PC-3 (cell line): ENCODE results near the gene ADORA2B. TPM values are rescaled to one million over a fixed set of nuclear protein-coding genes. Genes with fewer than 3 reads are reported as not detected.

Source experiments
- ATAC-seq: fragments of 200-7000 bp; cut with Tn5 transposase; 2 replicates; pipeline ENCODE4 v1.9.1; 2020; ENCODE audit warnings: mild to moderate bottlenecking, moderate library complexity
- BruUV-seq: library from RNA; stranded (reverse); fragments of 400-500 nt; replicated peaks from 2 replicates; lab custom pipeline; 2021; lab: Mats Ljungman, UMichigan
- CTCF ChIA-PET: fragments of 300-600 bp; sonication (Branson Sonifier 250); formaldehyde crosslinking; loops from one replicate; lab custom pipeline; 2022; ENCODE audit warnings: antibody characterized with exemption; lab: Charles Lee
- POLR2A ChIA-PET: fragments of 300-600 bp; sonication (Branson Sonifier 250); formaldehyde crosslinking; loops from one replicate; lab custom pipeline; 2022; ENCODE audit warnings: antibody characterized with exemption; ENCODE audit not compliant: unreplicated experiment; lab: Charles Lee
- DNase-seq: peaks from one replicate; pipeline ENCODE4 v3.0.0-alpha.2; 2015
- H2AFZ ChIP-seq: fragments of 300-600 bp; sonication (generic); 2 replicates; pipeline ENCODE4 v1.6.0; 2016; ENCODE audit warnings: antibody characterized with exemption, low read length
- H3F3A ChIP-seq: fragments of 300-600 bp; sonication (generic); one replicate; pipeline ENCODE4 v1.6.0; 2017; ENCODE audit warnings: antibody characterized with exemption, low read length, control low read depth, mild to moderate bottlenecking; ENCODE audit not compliant: unreplicated experiment
- H3K27ac ChIP-seq: fragments of 300-600 bp; sonication (generic); 2 replicates; pipeline ENCODE4 v1.5.1; 2016; ENCODE audit warnings: mild to moderate bottlenecking, low read length
- H3K27me3 ChIP-seq: fragments of 300-600 bp; sonication (generic); 2 replicates; pipeline ENCODE4 v1.6.1; 2016; ENCODE audit warnings: low read length, mixed read lengths
- H3K36me3 ChIP-seq: fragments of 300-600 bp; sonication (generic); 2 replicates; pipeline ENCODE4 v1.6.1; 2016; ENCODE audit warnings: low read depth, mixed run types, low read length, mixed read lengths
- H3K4me1 ChIP-seq: fragments of 300-600 bp; sonication (generic); 2 replicates; pipeline ENCODE4 v1.5.1; 2016; ENCODE audit warnings: low read length; ENCODE audit not compliant: insufficient read depth
- H3K4me2 ChIP-seq: fragments of 300-600 bp; sonication (generic); 2 replicates; pipeline ENCODE4 v1.6.0; 2016; ENCODE audit warnings: low read length
- H3K4me3 ChIP-seq: fragments of 300-600 bp; sonication (generic); 2 replicates; pipeline ENCODE4 v1.5.1; 2016; ENCODE audit warnings: mild to moderate bottlenecking, low read length, mixed read lengths
- H3K79me2 ChIP-seq: fragments of 300-600 bp; sonication (generic); 2 replicates; pipeline ENCODE4 v1.6.1; 2017; ENCODE audit warnings: low read length, mixed read lengths
- H3K9ac ChIP-seq: fragments of 300-600 bp; sonication (generic); 2 replicates; pipeline ENCODE4 v1.6.0; 2016; ENCODE audit warnings: mild to moderate bottlenecking, low read length
- H3K9me2 ChIP-seq: fragments of 300-600 bp; sonication (generic); replicated peaks from 2 replicates; pipeline ENCODE4 v1.6.1; 2016; ENCODE audit warnings: mixed run types, low read length, mixed read lengths
- H3K9me3 ChIP-seq: fragments of 300-600 bp; sonication (generic); 2 replicates; pipeline ENCODE4 v1.6.1; 2016; ENCODE audit warnings: low read length, mixed read lengths
- H4K20me1 ChIP-seq: fragments of 300-600 bp; sonication (generic); 2 replicates; pipeline ENCODE4 v1.6.1; 2016; ENCODE audit warnings: low read length, mixed read lengths
- EZH2 ChIP-seq: fragments of 300-600 bp; sonication (generic); IDR thresholded peaks from one replicate; pipeline ENCODE4 v1.6.1; 2017; ENCODE audit warnings: antibody characterized with exemption, mild to moderate bottlenecking, low read length; ENCODE audit not compliant: unreplicated experiment
- EZH2phosphoT487 ChIP-seq: fragments of 300-600 bp; sonication (generic); IDR thresholded peaks from 2 replicates; pipeline ENCODE4 v1.6.1; 2018; ENCODE audit warnings: mild to moderate bottlenecking, antibody characterized with exemption, low read length, borderline replicate concordance
- intact Hi-C: fragments of 100-400 bp; cut with micrococcal nuclease; formaldehyde crosslinking; loops from 2 replicates; pipeline ENCODE4 v1.9.0; 2023
- total RNA-seq: library from RNA; depleted of rRNA; stranded (reverse); fragments of >200 nt; gene quantifications from 2 replicates; pipeline ENCODE4 v1.2.3, GENCODE V29; 2014
- TF ChIP-seq, protein P1 (sequence below): fragments of 300-600 bp; sonication (generic); conservative IDR thresholded peaks from 2 replicates; pipeline ENCODE4 v1.5.1; 2017; ENCODE audit warnings: antibody characterized with exemption, low read depth, mild to moderate bottlenecking, low read length

ADORA2B gene
- total RNA-seq, 1 experiment from 2014 or later, result 118 TPM

DNA sequence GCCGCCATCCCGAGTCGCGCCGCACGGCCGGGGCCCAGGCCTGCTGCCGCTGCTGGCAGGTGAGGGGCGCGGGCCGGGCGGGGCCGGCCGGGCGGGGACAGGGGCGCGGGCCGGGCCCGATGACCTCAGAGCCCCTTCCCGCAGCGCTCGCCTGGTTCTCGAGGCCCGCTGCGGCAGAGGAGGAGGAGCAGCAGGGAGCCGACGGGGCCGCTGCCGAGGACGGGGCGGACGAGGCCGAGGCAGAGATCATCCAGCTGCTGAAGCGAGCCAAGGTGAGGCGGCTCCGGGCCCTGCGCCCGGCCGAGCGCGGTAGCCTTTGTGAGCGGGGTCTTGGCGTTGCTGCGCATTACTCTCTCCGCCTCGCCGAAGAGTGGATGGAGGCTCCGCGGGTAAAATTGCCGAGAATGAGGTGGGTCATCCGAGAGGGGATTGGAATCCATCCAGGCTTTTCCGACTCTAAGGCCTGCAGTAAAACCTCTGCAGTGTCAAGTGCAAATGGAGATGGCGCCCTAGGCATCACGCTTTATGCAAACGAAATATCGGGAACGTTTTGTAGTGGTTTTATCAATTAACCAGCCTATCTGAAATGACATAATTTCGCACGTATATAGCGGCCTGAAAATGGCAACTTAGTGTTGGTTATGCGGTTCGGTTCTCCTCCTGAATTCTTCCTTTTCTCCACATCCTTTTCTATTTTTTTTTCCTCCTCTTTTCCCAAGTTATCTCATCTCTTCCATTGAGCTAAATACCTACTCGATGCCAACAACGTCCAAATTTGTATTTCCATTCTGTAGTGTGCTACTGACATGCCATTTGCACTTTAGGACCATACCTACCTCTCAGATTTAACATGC lies 55.3 kb downstream of the ADORA2B start:
- DNase-seq (peak; percentile 38), ATAC-seq (peak; percentile 36)
- peaks cover 50% of the 10 kb centered on the region for H4K20me1 ChIP-seq
- H2AFZ ChIP-seq, result no peak overlapping the region
- no peaks in the 10 kb centered on the region for H3K9me2 ChIP-seq
- H3F3A ChIP-seq, result no peaks in the 10 kb centered on the region
- TF ChIP-seq, protein P1, sequence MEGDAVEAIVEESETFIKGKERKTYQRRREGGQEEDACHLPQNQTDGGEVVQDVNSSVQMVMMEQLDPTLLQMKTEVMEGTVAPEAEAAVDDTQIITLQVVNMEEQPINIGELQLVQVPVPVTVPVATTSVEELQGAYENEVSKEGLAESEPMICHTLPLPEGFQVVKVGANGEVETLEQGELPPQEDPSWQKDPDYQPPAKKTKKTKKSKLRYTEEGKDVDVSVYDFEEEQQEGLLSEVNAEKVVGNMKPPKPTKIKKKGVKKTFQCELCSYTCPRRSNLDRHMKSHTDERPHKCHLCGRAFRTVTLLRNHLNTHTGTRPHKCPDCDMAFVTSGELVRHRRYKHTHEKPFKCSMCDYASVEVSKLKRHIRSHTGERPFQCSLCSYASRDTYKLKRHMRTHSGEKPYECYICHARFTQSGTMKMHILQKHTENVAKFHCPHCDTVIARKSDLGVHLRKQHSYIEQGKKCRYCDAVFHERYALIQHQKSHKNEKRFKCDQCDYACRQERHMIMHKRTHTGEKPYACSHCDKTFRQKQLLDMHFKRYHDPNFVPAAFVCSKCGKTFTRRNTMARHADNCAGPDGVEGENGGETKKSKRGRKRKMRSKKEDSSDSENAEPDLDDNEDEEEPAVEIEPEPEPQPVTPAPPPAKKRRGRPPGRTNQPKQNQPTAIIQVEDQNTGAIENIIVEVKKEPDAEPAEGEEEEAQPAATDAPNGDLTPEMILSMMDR, result no peak
- TF ChIP-seq EZH2 (no peak), EZH2phosphoT487 (no peak)
- peak overlapping the region; percentile 94 for H3K4me3 ChIP-seq
- BruUV-seq, result TSS peak; percentile 36
- H3K9me3 ChIP-seq, result no peaks in the 10 kb centered on the region
- intact Hi-C loops, result loop anchor here (2.0 kb wide), 1 partner anchor 41 kb away; no protein-coding TSS in a partner anchor
- H3K27ac ChIP-seq, result peak overlapping the region; percentile 88
- POLR2A ChIA-PET, result interaction anchor here (0.6 kb wide), 3 partner anchors 53 to 350 kb away, joined by 4 to 10 read pairs (median 6); no protein-coding TSS in a partner anchor
- CTCF ChIA-PET, result no interaction called here
- H3K27me3 ChIP-seq, result no peaks in the 10 kb centered on the region
- peaks cover 38% of the 10 kb centered on the region for H3K4me1 ChIP-seq
- peak overlapping the region; percentile 89 for H3K4me2 ChIP-seq
- peaks cover 88% of the 10 kb centered on the region for H3K79me2 ChIP-seq
- H3K9ac ChIP-seq, result peak overlapping the region; percentile 92
- H3K36me3 ChIP-seq, result peaks cover 44% of the 10 kb centered on the region

DNA sequence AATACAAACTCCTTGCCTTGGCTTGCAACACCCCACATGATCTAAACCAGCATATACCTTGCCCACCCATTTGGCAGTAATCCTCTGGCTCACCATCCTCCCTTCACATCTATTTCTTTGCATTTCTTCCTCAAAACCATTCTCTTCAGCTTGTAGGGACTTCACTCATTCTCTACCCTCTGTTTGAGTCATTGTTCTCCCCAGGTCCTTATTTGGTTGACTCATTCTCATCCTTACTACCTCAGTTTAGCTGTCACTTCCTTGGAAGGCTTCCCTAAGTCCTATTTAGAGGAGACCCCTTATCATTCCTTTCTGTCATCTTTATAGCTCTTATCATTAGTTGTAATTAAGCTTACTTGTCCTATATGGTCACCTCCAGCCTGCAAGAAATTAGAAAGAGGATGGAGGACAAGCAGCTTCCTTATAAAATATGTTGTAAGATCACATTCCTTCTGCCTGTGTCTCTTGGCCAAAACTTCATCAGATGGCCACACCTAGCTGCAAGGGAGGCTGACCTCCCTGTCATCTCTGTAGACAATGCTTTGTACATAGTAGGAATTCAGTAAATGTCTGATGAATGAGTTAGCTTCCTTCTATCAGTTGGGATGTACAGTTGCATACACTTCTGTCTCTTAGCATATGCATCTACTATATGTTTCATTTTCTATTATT lies 56.4 kb downstream of the ADORA2B start:
- peaks cover 55% of the 10 kb centered on the region for H3K36me3 ChIP-seq
- H3K9me3 ChIP-seq, result no peaks in the 10 kb centered on the region
- no peaks in the 10 kb centered on the region for H3K27me3 ChIP-seq
- H3K4me2 ChIP-seq, result peak overlapping the region; percentile 89
- peaks cover 87% of the 10 kb centered on the region for H3K79me2 ChIP-seq
- intact Hi-C loops, result no loop called here
- no peak for ATAC-seq
- TF ChIP-seq, protein P1, result no peak
- no peak for TF ChIP-seq EZH2phosphoT487
- TF ChIP-seq EZH2, result no peak
- no peaks in the 10 kb centered on the region for H3F3A ChIP-seq
- H3K27ac ChIP-seq, result no peak overlapping the region
- peaks cover 38% of the 10 kb centered on the region for H3K4me1 ChIP-seq
- H3K4me3 ChIP-seq, result peak overlapping the region; percentile 94
- POLR2A ChIA-PET, result interaction anchor here (0.6 kb wide), 2 partner anchors 59 to 1248 kb away, joined by 4 read pairs; no protein-coding TSS in a partner anchor
- CTCF ChIA-PET, result no interaction called here
- peaks cover 53% of the 10 kb centered on the region for H4K20me1 ChIP-seq
- no peaks in the 10 kb centered on the region for H3K9me2 ChIP-seq
- no peak overlapping the region for H2AFZ ChIP-seq
- DNase-seq, result peak; percentile 68
- peak overlapping the region; percentile 92 for H3K9ac ChIP-seq
- no TSS peak for BruUV-seq
